Liver (tissue), 9 donors: ENCODE data around the gene ADARB1. TPM values are rescaled to one million over a fixed set of nuclear protein-coding genes. Genes with fewer than 3 reads are reported as not detected.

ENCODE experiments used
- DNase-seq: peaks from one replicate; pipeline ENCODE4 v3.0.0-alpha.2; 2017; ENCODE audit warnings: low spot score
- H3K27ac ChIP-seq, 2 donors: one replicate each; pipeline ENCODE4 v1.7.0; 2013; ENCODE audit warnings: inconsistent platforms in 2 of 2, low read length in 2 of 2, control low read depth in 1 of 2, low read depth in 1 of 2, mild to moderate bottlenecking in 1 of 2
- H3K27me3 ChIP-seq, 4 donors: one replicate each; pipeline versions ENCODE4 v1.6.1 to v1.7.0; 2013; ENCODE audit warnings: low read length in 3 of 4, inconsistent platforms in 1 of 4, mild to moderate bottlenecking in 1 of 4, moderate library complexity in 1 of 4; ENCODE audit not compliant: control insufficient read depth in 4 of 4, insufficient read depth in 4 of 4
- H3K36me3 ChIP-seq, 4 donors: one replicate each; pipeline versions ENCODE4 v1.6.1 to v1.7.0; 2013; ENCODE audit warnings: low read length in 3 of 4, mild to moderate bottlenecking in 3 of 4, low read depth in 1 of 4, moderate library complexity in 1 of 4; ENCODE audit not compliant: control insufficient read depth in 4 of 4, insufficient read depth in 3 of 4
- H3K4me1 ChIP-seq, 4 donors: one replicate each; pipeline versions ENCODE4 v1.6.1 to v1.7.0; 2013; ENCODE audit warnings: low read length in 3 of 4, mild to moderate bottlenecking in 3 of 4, moderate library complexity in 1 of 4; ENCODE audit not compliant: control insufficient read depth in 4 of 4, insufficient read depth in 4 of 4
- H3K4me3 ChIP-seq, 3 donors: one replicate each; pipeline versions ENCODE4 v1.6.1 to v1.7.0; 2013; ENCODE audit warnings: low read length in 3 of 3, control low read depth in 1 of 3, low read depth in 1 of 3, mild to moderate bottlenecking in 1 of 3
- H3K9ac ChIP-seq, 2 donors: one replicate each; pipeline ENCODE4 v1.7.0; 2013; ENCODE audit warnings: low read length in 2 of 2, mild to moderate bottlenecking in 2 of 2, moderate library complexity in 2 of 2, control low read depth in 1 of 2, low read depth in 1 of 2
- H3K9me3 ChIP-seq, 4 donors: one replicate each; pipeline versions ENCODE4 v1.6.1 to v1.7.0; 2013; ENCODE audit warnings: low read length in 3 of 4; ENCODE audit not compliant: control insufficient read depth in 4 of 4
- ATF3 ChIP-seq: IDR thresholded peaks from 2 replicates; pipeline ENCODE4 v1.6.1; 2016; ENCODE audit warnings: antibody characterized with exemption
- CTCF ChIP-seq: fragments of 150-350 bp; IDR thresholded peaks from 2 replicates; pipeline ENCODE4 v1.5.1; 2017; ENCODE audit warnings: improper control_type of control experiment, low read depth, low read length; ENCODE audit not compliant: missing input control
- EGR1 ChIP-seq, 2 donors: IDR thresholded peaks; 2 replicates each; pipeline ENCODE4 v1.6.1; 2016 to 2018; ENCODE audit warnings: antibody characterized with exemption in 2 of 2, low read depth in 2 of 2
- FOXA1 ChIP-seq: IDR thresholded peaks from 2 replicates; pipeline ENCODE4 v1.6.1; 2016; ENCODE audit warnings: antibody characterized with exemption
- GABPA ChIP-seq, 2 donors: IDR thresholded peaks in 1 of 2; conservative IDR thresholded peaks in 1 of 2; 2 replicates each; pipeline ENCODE4 v1.6.1; 2016; ENCODE audit warnings: antibody characterized with exemption in 2 of 2, mild to moderate bottlenecking in 1 of 2, moderate library complexity in 1 of 2
- HNF4A ChIP-seq, 2 donors: conservative IDR thresholded peaks; 2 replicates each; pipeline ENCODE4 v1.6.1; 2016; ENCODE audit warnings: antibody characterized with exemption in 2 of 2, mild to moderate bottlenecking in 2 of 2
- JUND ChIP-seq, 2 donors: IDR thresholded peaks; 2 replicates each; pipeline ENCODE4 v1.6.1; 2016; ENCODE audit warnings: antibody characterized with exemption in 2 of 2
- MAX ChIP-seq: IDR thresholded peaks from 2 replicates; pipeline ENCODE4 v1.6.1; 2016; ENCODE audit warnings: antibody characterized with exemption
- RAD21 ChIP-seq, 2 donors: IDR thresholded peaks; 2 replicates each; pipeline ENCODE4 v1.6.1; 2016; ENCODE audit warnings: antibody characterized with exemption in 2 of 2, mild to moderate bottlenecking in 2 of 2
- RXRA ChIP-seq, 2 donors: IDR thresholded peaks; 2 replicates each; pipeline ENCODE4 v1.6.1; 2017 to 2018; ENCODE audit warnings: antibody characterized with exemption in 2 of 2, mild to moderate bottlenecking in 1 of 2
- SP1 ChIP-seq: IDR thresholded peaks from 2 replicates; pipeline ENCODE4 v1.6.1; 2018; ENCODE audit warnings: antibody characterized with exemption, mild to moderate bottlenecking
- YY1 ChIP-seq: IDR thresholded peaks from 2 replicates; pipeline ENCODE4 v1.6.1; 2016; ENCODE audit warnings: antibody characterized with exemption, mild to moderate bottlenecking
- ZBTB33 ChIP-seq: IDR thresholded peaks from 2 replicates; pipeline ENCODE4 v1.6.1; 2016; ENCODE audit warnings: antibody characterized with exemption
- WGBS: extraction: QIAGEN DNeasy Blood & Tissue Kit; methylation state at CpG from one replicate; pipeline ENCODE4 v1.1.7; 2013; 5-methylcytosine and 5-hydroxymethylcytosine counted together
- polyA plus RNA-seq, 2 donors: library from polyadenylated mRNA; stranded (reverse) in 1 of 2; unstranded in 1 of 2; fragments of 200-250 nt in 1 of 2; fragments of >200 nt in 1 of 2; fragmentation: Nextera tagmentation in 1 of 2; extraction: Ambion mirVana in 1 of 2; gene quantifications; one replicate each; pipeline versions ENCODE4 v1.2.1 to v1.2.3, GENCODE V29; 2013 to 2015
- total RNA-seq, 2 donors: library from RNA; depleted of rRNA; stranded (reverse); fragments of >200 nt; gene quantifications; one replicate each; pipeline ENCODE4 v1.2.3, GENCODE V29; 2014
- donor health status: healthy.
- donor health status: healthy.
- donor health status: healthy.
- donor health status: healthy.
- donor health status: healthy.

Gene ADARB1
- total and polyA plus RNA-seq, 4 donors = 1.6 to 7.8 (median 2.9) TPM

GRCh38 chr21:45073301-45074047, 906 bp upstream of the ADARB1 start:
- TF ChIP-seq CTCF (no peak), EGR1 (IDR thresholded peaks at IDR 0.05; ENCODE audit: low read depth in 2 of 2) (no peak), ATF3 (no peak), RAD21 (IDR thresholded peaks at IDR 0.05) (no peak), YY1 (no peak), FOXA1 (no peak), GABPA (IDR thresholded peaks at IDR 0.05 in 1 of 2, conservative IDR thresholded peaks at IDR 0.05 in 1 of 2) (no peak), JUND (IDR thresholded peaks at IDR 0.05) (no peak), SP1 (no peak), MAX (no peak), ZBTB33 (no peak)
- H3K27me3 ChIP-seq = no peaks in the 10 kb centered on the region
- 13% methylated on average over 42 of the region's 42 CpGs for WGBS
- peak; percentile 52 for DNase-seq
- no peak overlapping the region for H3K27ac ChIP-seq
- H3K9ac ChIP-seq = no peak overlapping the region
- peaks cover 4 to 16% (median 12%) of the 10 kb centered on the region in 4 donors for H3K4me1 ChIP-seq
- H3K36me3 ChIP-seq = no peaks in the 10 kb centered on the region
- no peaks in the 10 kb centered on the region for H3K9me3 ChIP-seq
- peak overlapping the region in 2 of 3 donors; percentile 74 to 91 for H3K4me3 ChIP-seq

- Histone ChIP-seq H3K9ac (no peak overlapping the region), H3K4me3 (peak overlapping the region; percentile 72 to 91 (median 81)), H3K27me3 (no peaks in the 10 kb centered on the region), H3K36me3 (no peaks in the 10 kb centered on the region), H3K27ac (peak overlapping the region in 1 of 2 donors; percentile 12), H3K4me1 (peaks cover 4 to 16% (median 12%) of the 10 kb centered on the region in 4 donors), H3K9me3 (no peaks in the 10 kb centered on the region)
- no peak for TF ChIP-seq RXRA (IDR thresholded peaks at IDR 0.05)
- no peak for TF ChIP-seq HNF4A (conservative IDR thresholded peaks at IDR 0.05)
- WGBS = 2% methylated on average over 98 of the region's 98 CpGs
- no peak for DNase-seq
Measured at GRCh38 chr21:45074818-45075595, 627 bp downstream of the ADARB1 start.
